ENCODE measurements around the gene DNAJC22.
"Not testable (repeated sequence)": the region's sequence is repeated elsewhere in the genome, so short reads cannot be mapped to it uniquely, and the experiment has no call there.

The DNAJC22 gene

GRCh38 chr12:49309386-49309785 lies 37.3 kb upstream of the DNAJC22 start:
- TF ChIP-seq CTCF (IDR thresholded peaks at IDR 0.05; ENCODE audit: low read depth, low read length, missing control alignments), result no peak

DNA sequence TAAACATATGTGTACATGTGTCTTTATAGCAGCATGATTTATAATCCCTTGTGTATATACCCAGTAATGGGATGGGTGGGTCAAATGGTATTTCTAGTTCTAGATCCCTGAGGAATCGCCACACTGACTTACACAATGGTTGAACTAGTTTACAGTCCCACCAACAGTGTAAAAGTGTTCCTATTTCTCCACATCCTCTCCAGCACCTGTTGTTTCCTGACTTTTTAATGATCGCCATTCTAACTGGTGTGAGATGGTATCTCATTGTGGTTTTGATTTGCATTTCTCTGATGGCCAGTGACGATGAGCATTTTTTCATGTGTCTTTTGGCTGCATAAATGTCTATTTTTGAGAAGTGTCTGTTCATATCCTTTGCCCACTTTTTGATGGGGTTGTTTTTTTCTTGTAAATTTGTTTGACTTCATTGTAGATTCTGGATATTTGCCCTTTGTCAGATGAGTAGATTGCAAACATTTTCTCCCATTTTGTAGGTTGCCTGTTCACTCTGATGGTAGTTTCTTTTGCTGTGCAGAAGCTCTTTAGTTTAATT lies 36.2 kb upstream of the DNAJC22 start:
- not testable (repeated sequence) for H3K4me3 ChIP-seq (ENCODE audit: low read depth, low read length); DNase-seq (ENCODE audit: low read depth)

More at GRCh38 chr12:49309386-49309785, 37.3 kb upstream of the DNAJC22 start:
- DNase-seq (ENCODE audit: low read depth), result no peak
- H3K4me3 ChIP-seq (ENCODE audit: low read depth, low read length), result no peak overlapping the region

GRCh38 chr12:49314811-49315210 lies 31.9 kb upstream of the DNAJC22 start:
- no peak overlapping the region for H3K4me3 ChIP-seq (ENCODE audit: low read depth, low read length)
- TF ChIP-seq CTCF (IDR thresholded peaks at IDR 0.05; ENCODE audit: low read depth, low read length, missing control alignments), result no peak

DNA sequence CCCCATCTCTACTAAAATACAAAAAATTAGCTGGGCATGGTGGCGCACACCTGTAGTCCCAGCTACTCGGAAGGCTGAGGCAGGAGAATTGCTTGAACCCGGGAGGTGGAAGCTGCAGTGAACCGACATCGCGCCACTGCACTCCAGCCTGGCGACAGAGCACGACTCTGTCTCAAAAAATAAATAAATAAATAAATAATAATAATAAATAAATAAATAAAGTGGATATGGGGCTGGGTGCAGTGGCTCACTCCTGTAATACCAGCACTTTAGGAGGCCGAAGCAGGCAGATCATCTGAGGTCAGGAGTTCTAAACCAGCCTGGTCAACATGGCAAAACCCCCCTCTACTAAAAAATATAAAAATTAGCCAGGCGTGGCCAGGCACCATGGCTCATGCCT lies 29.6 kb upstream of the DNAJC22 start:
- not testable (repeated sequence) for H3K4me3 ChIP-seq (ENCODE audit: low read depth, low read length); DNase-seq (ENCODE audit: low read depth)

More at GRCh38 chr12:49314811-49315210, 31.9 kb upstream of the DNAJC22 start:
- DNase-seq (ENCODE audit: low read depth), result no peak

DNA sequence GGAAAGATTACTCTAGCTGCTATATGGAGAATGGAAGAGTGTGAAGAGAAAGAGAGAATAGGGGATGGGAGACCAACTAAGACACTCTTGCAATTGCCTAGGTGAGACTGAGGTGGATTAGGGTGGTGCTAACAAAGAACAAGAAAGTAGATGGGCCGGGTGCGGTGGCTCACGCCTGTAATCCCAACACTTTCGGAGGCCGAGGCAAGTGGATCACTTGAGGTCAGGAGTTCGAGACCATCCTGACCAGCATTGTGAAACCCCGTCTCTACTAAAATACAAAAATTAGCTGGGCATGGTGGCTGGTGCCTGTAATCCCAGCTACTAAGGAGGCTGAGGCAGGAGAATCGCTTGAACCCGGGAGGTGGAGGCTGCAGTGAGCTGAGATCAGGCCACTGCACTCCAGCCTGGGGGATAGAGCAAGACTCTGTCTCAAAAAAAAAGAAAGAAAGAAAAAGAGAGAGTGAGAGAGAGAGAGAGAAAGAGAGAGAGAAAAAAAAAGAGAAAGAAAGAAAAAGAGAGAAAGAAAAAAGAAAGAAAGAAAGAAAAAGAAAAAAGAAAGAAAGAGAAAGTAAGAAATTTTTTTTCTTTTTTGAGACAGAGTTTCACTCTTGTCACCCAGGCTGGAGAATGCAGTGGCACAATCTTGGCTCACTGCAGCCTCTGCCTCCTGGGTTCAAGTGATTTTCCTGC lies 26.1 kb upstream of the DNAJC22 start:
- not testable (repeated sequence) for DNase-seq (ENCODE audit: low read depth); H3K4me3 ChIP-seq (ENCODE audit: low read depth, low read length)

DNA sequence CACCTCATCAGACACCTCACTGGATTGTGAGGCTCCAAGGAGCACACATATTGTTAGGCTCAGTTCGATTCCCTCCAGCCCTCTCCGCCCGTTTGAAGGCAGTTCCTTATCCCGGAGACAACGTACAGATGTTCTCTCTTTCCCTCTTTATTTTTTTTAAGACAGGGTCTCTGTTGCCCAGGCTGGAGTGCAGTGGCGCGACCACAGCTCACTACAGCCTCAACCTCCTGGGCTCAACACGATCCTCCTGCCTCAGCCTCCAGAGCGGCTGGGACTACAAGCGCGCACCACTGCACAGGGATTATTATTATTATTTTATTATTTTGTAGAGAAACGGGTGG lies 24.4 kb upstream of the DNAJC22 start:
- no peak for DNase-seq (ENCODE audit: low read depth)
- H3K4me3 ChIP-seq (ENCODE audit: low read depth, low read length), result peak overlapping the region; percentile 92
- no peak for TF ChIP-seq CTCF (IDR thresholded peaks at IDR 0.05; ENCODE audit: low read depth, low read length, missing control alignments)

GRCh38 chr12:49322708-49323523 lies 23.8 kb upstream of the DNAJC22 start, which contains the start of gene TROAP:
Gene TROAP (plus strand): TSS chr12:49323255. CDS start chr12:49323609, 354 bp downstream.
- TF ChIP-seq CTCF (IDR thresholded peaks at IDR 0.05; ENCODE audit: low read depth, low read length, missing control alignments), result no peak
- peak; percentile 95 for DNase-seq (ENCODE audit: low read depth)
- H3K4me3 ChIP-seq (ENCODE audit: low read depth, low read length), result peak within 1 kb of the TSS; percentile 92

DNA sequence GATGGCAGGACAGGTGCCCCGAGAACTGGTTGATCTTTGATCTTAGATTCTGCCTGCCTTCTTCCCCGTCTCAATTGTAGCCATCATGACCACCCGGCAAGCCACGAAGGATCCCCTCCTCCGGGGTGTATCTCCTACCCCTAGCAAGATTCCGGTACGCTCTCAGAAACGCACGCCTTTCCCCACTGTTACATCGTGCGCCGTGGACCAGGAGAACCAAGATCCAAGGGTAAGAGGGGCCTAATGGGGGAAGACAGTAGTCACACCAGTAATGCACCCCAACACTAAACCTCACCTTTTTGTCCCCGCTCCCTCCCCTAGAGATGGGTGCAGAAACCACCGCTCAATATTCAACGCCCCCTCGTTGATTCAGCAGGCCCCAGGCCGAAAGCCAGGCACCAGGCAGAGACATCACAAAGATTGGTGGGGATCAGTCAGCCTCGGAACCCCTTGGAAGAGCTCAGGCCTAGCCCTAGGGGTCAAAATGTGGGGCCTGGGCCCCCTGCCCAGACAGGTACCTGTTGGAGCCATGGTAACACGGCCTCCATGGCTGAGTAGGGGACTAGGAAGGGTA lies 23.1 kb upstream of the DNAJC22 start:
- DNase-seq (ENCODE audit: low read depth), result no peak
- TF ChIP-seq CTCF (IDR thresholded peaks at IDR 0.05; ENCODE audit: low read depth, low read length, missing control alignments), result no peak
- H3K4me3 ChIP-seq (ENCODE audit: low read depth, low read length), result peak overlapping the region; percentile 92
